HFF-Myc (cell line): Measurements from ENCODE around the gene ERICH6.
"Not testable (repeated sequence)": the region's sequence is repeated elsewhere in the genome, so short reads cannot be mapped to it uniquely, and the experiment has no call there.

Experiments used
- DNase-seq: peaks from one replicate; pipeline ENCODE4 v3.0.0-alpha.2; 2011; ENCODE audit warnings: low read depth; ENCODE audit errors: extremely low read depth
- H3K4me3 ChIP-seq: replicated peaks from 2 replicates; pipeline ENCODE4 v1.5.1; 2011; ENCODE audit warnings: low read depth, mild to moderate bottlenecking, control low read depth, low read length
- TF ChIP-seq, protein P1 (sequence below): IDR thresholded peaks from 2 replicates; pipeline ENCODE4 v1.5.1; 2012; ENCODE audit warnings: mild to moderate bottlenecking, low read depth, low read length, control low read depth; ENCODE audit errors: missing control alignments

Gene ERICH6

DNA sequence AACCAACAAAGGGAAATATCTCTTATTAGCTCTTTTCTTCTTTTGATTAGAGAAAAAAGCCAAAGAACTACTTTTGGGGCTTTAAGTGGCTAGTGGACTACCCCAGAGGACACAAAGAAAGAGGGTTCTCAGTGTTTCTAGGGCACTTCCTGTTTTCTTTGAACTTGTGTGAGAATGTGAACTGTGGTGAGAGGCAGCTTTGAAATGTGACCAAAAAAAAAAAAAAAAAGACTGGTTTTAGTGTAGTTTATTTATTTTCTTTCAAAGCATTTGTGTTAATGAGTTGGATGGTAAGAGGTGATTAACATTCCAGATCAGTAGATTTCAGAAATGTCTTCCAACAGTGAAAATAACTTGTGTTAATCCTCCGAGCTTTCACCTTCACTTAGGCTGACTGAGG is 68.2 kb downstream of the ERICH6 start:
- H3K4me3 ChIP-seq, result no peak overlapping the region
- TF ChIP-seq, protein P1, sequence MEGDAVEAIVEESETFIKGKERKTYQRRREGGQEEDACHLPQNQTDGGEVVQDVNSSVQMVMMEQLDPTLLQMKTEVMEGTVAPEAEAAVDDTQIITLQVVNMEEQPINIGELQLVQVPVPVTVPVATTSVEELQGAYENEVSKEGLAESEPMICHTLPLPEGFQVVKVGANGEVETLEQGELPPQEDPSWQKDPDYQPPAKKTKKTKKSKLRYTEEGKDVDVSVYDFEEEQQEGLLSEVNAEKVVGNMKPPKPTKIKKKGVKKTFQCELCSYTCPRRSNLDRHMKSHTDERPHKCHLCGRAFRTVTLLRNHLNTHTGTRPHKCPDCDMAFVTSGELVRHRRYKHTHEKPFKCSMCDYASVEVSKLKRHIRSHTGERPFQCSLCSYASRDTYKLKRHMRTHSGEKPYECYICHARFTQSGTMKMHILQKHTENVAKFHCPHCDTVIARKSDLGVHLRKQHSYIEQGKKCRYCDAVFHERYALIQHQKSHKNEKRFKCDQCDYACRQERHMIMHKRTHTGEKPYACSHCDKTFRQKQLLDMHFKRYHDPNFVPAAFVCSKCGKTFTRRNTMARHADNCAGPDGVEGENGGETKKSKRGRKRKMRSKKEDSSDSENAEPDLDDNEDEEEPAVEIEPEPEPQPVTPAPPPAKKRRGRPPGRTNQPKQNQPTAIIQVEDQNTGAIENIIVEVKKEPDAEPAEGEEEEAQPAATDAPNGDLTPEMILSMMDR, result no peak
- DNase-seq, result no peak

DNA sequence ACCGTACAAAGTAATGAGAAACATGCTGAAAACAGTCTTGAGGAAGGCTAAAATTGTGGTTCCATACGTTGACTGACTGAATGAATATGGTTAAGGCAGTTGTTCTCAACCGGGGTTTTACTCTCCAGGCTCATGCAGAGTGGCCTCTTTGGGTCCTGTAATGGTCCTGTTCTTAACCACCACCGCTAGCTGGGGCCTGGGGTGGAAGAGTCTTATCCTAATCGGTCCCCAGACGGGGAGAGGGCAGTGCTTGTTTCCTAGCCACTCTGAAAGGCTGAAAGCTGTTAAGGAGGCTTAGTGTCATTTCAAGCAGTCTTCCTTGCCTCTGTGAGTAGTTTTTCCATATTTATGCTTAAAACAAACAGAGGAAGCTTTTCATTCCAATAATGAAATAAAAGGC is 68.6 kb downstream of the ERICH6 start:
- TF ChIP-seq, protein P1, result no peak
- DNase-seq, result no peak
- no peak overlapping the region for H3K4me3 ChIP-seq

DNA sequence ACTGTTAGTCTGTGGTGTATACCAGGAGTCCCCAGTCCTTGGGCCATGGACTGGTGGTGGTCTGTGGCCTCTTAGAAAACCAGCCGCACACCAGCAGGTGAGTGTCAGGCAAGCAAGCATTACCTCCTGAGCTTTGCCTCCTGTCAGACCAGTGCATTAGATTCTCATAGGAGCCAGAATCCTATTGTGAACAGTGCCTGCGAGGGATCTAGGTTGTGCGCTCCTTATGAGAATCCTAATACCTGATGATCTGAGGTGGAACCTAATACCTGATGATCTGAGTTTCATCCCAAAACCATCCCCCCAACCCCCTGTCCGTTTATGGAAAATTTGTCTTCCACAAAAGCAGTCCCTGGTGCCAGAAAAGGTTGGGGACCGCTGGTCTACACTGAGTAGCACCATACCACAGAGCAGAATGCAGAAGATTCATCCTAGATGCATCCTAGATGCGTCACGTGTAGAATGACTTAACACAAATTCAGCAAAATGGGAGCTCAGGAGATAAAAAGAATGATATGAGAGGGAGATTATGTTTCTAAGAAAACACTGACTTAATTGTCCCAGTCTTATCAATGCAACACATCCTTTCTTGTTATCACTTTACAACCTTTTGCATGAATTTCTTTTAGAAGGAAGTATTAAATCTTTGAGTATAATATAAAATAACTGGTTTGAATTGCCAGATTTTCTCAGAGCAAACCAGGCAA is 72.1 kb downstream of the ERICH6 start:
- TF ChIP-seq, protein P1, result no peak
- DNase-seq, result no peak
- H3K4me3 ChIP-seq, result no peak overlapping the region

DNA sequence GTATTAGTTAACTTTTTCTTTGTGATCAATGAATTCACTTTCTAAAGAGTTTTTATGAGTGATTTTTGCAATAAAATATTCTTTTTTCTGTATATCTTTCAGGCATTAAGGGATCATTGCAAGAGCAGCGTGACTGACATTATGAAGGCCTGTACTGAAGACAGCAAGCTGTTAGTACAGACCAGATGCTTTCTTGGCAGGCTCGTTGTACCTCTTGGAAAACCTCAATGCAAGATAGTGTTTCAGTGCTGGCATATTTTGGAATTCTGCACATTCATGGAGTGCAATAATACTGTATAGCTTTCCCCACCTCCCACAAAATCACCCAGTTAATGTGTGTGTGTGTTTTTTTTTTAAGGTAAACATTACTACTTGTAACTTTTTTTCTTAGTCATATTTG is 76.2 kb downstream of the ERICH6 start:
- no peak overlapping the region for H3K4me3 ChIP-seq
- DNase-seq, result no peak
- TF ChIP-seq, protein P1, result no peak

DNA sequence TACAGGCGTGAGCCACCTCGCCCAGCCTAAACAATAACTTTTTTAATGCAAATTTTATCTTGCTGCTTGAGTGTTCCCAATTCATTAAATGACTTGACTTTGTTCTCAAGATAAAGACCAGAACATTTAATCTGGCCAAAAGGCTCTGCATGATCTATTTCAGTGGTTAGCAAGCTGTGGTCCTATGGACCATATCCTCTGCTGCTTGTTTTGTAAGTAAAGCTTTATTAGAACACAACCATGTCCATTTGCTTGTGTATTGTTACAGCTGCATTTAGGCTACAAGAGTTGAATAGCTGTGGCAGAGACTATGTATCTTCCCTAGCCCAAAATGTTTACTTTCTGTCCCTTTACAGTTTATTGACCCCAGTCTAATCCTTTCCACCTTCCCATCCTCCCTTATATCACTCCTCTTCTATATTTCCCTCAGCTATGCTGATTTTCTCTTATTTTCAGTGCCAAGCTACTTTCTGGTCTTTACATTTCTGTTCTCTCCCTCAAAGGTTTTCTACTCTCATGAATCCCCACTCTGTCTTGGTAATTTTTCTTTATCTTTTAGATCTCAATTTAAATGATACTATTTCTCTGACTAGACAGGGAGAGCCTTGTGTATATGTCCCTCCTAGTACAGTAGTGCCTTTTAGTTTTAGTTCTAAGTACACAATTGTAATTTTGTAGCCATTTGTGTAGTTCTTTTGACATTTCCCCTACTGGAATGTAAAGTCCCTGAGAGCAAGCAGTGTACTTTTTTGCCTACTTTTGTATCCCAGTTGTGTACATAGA is 77.4 kb downstream of the ERICH6 start:
- no peak for DNase-seq
- no peak overlapping the region for H3K4me3 ChIP-seq
- TF ChIP-seq, protein P1, result no peak

DNA sequence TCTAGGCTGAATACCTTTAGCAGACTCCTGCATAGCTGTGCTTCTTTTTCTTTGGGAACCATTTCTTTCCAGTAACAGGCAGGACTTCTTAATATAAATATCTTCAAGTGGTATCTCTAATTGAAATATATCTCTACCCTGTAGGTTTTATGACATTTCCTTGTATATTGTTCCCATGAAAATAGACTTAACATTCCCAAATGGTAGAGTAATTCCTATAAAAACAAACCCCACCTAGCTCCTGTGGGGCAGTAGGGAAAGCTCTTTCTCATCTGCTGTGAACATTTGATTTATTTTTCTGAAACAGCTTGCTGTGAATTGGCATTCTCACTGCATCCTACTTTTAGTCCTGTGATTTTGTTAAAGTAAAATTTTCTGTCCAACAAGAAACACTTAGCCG is 79.8 kb downstream of the ERICH6 start:
- TF ChIP-seq, protein P1, result no peak
- no peak overlapping the region for H3K4me3 ChIP-seq
- DNase-seq, result no peak

DNA sequence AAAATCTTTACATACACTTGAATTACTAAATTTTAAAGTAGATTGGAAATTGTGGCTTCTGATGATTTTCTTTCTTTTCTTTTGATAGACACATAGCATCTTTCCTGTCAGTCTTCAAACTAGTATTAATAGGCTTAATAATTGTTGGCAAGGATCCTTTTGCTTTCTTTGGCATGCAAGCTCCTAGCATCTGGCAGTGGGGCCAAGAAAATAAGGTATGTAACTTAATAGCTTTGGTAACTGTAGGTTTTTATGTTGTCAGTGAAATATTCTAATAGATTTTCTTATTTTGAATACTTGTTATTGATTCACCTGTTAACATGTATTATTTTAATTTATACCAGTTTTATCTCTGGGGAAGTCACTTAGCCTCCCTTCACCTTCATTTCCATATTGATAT is 80.8 kb downstream of the ERICH6 start:
- DNase-seq, H3K4me3 ChIP-seq: not testable (repeated sequence)
